Stimulated activated CD4-positive, alpha-beta T cell treated with anti-CD3 and anti-CD28 coated beads, Interleukin-2, amount 100 ng/mL, for 48 hours (primary cell): ENCODE data around the gene PPP6R3.
"Not testable (repeated sequence)": the region's sequence is repeated elsewhere in the genome, so short reads cannot be mapped to it uniquely, and the experiment has no call there.

Experiments
- DNase-seq, 2 donors: peaks; one replicate each; pipeline ENCODE4 v3.0.0-alpha.2; 2020

Gene PPP6R3

GRCh38 chr11:68531129-68531693, 70.7 kb downstream of the PPP6R3 start:
- DNase-seq: no peak

DNA sequence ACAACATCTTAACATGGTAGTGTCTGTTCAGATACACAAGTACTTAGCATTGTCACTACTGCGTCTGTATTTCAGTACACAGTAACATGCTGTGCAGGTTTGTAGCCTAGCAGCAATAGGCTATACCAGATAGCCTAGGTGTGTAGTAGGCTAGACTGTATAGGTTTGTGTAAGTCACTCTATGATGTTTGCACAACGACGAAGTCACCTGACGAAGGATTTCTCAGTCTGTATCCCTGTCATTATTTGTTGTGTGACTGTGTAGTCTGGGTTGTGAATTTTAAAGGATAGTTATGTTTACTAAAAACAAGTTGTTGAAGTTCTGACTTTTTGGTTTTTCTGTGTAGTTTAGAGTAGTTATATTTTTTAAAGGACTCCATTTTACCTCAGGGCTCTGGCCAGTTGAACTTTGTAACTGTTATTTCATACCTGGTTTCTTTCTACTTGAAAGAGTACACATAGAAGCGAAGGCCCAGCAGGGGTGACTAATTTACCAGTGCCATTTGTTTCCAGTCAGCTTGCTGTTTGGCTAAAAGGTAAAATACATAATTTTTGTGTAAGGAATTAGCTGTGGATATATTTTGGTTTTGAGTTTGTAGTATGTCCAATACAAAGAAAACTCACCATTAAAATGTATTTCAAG, 72.3 kb downstream of the PPP6R3 start:
- DNase-seq: no peak

GRCh38 chr11:68533945-68534344, 73.4 kb downstream of the PPP6R3 start:
- no peak for DNase-seq

GRCh38 chr11:68535098-68535497, 74.5 kb downstream of the PPP6R3 start:
- DNase-seq: no peak

- no peak for DNase-seq
These were observed 76.2 kb downstream of the PPP6R3 start for GRCh38 chr11:68536706-68537105.

- DNase-seq: no peak
These were observed 77.5 kb downstream of the PPP6R3 start for GRCh38 chr11:68538025-68538424.

DNA sequence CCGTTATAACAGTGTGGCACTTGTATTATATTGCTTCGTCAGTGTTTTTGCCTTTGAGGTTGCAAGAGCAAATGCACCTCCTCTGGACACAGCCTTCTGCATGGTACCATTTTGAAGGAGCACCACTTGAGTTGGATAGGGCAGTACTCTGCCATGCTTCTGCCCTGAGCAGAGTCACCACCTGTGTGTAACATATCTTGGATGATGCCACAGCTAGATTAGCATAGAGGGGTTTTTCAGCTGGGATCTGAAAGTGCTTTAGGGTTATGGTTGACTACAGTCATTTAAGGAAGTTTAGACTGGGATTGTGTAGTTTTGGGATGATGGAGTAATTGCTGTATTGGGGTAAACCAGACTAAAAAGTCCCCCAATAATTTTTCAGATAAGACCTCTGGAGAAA, 78.8 kb downstream of the PPP6R3 start:
- DNase-seq: no peak

GRCh38 chr11:68540504-68540903, 80.0 kb downstream of the PPP6R3 start:
- not testable (repeated sequence) for DNase-seq

DNA sequence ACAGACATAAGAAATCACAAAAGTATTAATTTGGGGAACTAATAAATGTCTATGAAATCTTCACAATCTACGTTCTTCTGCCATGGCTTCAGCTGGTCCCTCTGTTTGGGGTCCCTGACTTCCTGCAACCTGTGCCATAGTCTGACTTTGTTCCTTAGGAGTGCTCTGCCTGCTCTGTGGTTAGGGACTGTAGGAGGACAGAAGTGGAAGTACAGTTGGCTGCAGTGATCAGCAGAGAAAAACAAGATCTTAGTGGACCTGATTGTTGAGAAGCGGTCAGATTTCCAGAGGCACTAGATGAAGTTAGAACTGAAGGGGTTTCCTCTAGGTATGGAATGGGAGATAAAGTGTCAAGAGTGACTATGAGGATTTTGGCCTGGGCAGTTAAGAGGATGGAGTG, 80.6 kb downstream of the PPP6R3 start:
- DNase-seq: no peak

DNA sequence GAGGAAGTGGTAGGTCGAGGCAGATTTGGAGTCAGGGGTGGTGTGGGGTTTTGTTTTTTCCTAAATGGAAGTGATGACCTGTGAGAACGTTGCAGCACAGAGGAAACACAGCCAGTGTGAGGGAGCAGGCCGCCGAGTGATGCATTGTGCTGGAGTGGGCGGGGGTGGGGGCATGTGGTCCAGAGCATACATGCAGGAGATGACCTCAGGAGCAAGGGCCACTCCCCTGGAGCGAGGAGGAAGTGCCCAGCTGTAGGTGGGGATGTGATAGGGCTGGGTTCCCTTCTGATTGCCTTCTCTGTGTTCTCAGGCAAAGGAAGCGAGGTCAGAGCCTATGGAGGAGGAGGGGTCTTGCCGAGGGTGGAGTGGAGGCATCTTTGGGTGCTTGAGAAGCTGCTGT, 81.4 kb downstream of the PPP6R3 start:
- no peak for DNase-seq

DNA sequence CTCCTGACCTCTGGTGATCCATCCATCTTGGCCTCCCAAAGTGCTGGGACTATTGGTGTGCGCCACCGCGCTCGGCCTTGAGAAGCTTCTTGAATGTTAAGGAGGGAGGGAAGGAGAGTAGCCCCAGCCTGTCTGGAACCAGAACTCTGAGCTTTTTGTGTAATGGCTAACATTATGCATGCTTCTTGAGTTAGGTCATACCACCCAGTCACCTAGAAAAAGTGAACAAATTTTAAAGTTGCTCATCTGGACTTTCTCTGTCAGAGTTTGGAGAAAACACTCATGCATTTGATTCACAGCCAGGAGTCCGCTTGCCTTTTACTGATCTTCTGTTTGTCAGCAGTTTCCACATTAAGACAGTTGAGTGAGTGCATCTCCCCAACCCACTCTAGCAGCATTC, 82.1 kb downstream of the PPP6R3 start:
- no peak for DNase-seq

DNA sequence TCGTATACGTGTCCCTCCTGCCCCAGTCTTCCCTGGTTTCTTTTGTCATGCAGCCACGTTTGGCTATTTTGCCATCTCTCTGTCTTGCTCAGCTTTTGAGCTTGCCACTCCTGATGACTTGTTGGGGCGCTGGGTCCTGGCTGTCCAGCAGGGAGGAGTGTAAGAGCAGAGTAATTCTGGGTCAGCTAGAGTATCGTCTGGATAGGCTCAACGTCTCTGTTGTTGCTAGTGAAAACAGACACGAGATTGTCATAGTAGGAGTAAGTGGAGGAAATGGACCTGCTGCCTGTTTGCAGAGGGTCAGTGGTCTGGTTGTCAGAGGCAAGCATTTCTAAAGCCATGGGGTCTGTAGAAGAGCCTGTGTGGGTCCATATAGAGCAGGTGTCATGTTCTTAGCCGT, 83.0 kb downstream of the PPP6R3 start:
- DNase-seq: no peak

DNA sequence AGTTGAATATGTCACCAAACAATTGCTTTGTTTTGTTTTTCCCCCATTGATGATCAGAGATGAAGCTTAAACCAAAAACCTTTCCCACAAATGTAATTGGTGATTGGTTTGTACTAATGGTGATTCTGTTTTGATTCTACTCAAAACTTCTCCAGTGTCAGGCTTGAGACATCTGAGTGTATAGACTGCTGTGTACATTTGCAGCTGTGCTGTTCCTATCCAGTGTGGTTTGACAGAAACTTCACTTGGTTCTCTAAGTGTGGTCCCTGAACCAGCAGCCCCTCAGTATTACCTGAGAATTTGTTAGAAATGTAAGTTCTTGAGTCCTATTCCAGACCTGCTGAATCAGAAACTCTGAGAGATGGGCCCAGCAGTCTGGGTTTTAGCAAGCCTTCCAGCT, 84.8 kb downstream of the PPP6R3 start:
- no peak for DNase-seq

DNA sequence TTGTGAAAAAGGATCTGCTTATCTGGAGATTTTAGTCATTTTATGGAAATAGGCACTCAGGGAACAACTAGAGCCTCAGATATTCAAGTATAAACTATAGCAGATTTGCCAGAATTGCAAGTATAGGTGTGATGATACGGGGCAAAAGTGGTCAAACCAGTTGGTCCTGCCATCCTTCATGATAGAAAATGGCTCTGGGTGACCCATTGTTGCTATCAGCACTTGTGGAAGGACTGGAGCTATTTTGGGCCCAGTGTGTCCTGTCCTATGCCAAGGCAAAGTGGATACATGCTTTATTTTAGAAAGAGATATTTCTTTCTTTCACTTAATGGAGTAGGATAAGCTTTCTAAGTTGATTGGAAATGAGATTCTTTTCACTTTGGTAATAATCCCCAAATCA, 85.2 kb downstream of the PPP6R3 start:
- DNase-seq: no peak

DNA sequence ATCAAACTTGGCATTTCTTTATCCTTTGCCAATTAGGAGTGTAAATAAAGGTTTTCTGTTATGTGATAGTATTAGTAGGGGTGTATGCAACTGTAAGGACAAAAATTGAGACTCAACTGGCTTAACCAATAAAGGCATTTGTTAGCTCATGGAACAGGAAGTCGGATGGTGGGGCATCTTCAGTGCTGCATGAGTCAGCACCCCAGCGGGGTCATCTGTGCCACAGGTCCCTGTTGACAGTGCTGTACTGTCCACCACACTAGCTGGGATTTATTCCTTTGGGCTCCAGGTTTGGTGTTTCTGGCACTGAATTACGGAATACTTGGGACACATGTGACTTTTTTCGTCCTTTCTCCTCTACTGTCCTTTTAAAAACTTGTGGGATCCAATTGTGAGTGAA, 86.0 kb downstream of the PPP6R3 start:
- DNase-seq: no peak

- no peak for DNase-seq
These were observed 89.4 kb downstream of the PPP6R3 start for GRCh38 chr11:68549789-68550484.

DNA sequence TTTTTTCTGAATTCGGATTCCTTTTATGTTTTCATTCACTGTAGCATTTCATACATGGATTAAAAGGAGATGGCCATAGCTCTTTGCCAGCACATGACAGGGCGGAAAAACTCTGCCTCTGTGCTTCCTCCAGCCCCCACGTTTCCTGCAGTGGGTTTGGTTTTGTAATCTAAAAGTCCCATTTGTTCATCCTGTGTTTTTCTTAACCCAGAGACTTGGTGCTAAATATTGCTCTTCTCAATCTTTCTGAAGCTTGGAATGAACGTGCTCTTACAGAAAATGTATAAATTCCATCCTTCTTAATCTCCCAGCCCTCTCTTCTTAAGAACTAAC, 89.9 kb downstream of the PPP6R3 start:
- no peak for DNase-seq

DNA sequence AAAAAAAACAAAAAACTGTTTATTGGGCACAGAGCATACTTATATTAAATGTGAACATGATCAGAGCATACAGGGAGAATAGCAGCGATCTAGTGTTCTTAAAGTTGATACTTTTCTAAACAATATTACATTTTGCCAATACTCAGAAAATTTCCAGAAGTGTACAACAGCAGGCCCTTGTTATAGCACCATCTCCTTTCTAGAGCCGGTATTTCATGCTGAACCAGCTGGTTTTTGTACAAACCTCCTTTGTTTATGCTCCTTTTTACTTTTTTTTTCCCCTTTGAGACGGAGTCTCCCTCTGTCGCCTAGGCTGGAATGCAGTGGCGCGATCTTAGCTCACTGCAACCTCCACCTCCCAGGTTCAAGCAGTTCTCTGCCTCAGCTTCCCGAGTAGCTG, 90.7 kb downstream of the PPP6R3 start:
- DNase-seq: no peak

- no peak for DNase-seq
These were observed 91.2 kb downstream of the PPP6R3 start for GRCh38 chr11:68551777-68552176.

DNA sequence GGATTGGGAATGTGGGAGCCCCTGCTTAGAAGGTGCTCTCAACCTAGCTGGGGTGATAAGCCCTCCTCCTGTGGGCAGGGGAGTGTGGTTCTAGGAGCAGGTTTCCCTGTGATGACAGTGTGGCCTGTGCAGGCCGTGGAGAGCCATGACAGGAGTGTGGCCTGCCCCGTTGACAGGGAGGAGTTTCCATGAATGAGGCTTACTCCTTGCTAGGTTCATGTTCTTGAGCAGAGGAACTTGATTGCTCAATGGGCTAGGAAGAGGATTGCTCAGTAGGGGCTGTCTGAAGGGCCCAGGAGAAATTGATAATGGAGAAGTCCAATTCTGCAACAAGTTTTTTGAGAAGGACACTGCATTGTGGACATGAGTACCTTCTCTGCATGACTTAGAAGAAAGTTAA, 92.0 kb downstream of the PPP6R3 start:
- no peak for DNase-seq

GRCh38 chr11:68560216-68560615, 99.7 kb downstream of the PPP6R3 start:
- no peak for DNase-seq

- no peak for DNase-seq
These were observed 102.9 kb downstream of the PPP6R3 start for GRCh38 chr11:68563454-68563853.

GRCh38 chr11:68564261-68564660, 103.7 kb downstream of the PPP6R3 start:
- DNase-seq: no peak

- DNase-seq: no peak
These were observed 105.2 kb downstream of the PPP6R3 start for GRCh38 chr11:68565768-68566167.

GRCh38 chr11:68567553-68567952, 107.0 kb downstream of the PPP6R3 start:
- DNase-seq: no peak
